COLO829 (cell line): ENCODE measurements around the gene DDX54.
"Not testable (repeated sequence)": the region's sequence is repeated elsewhere in the genome, so short reads cannot be mapped to it uniquely, and the experiment has no call there.

ENCODE experiments used
- DNase-seq: peaks from one replicate; pipeline ENCODE4 v3.0.0; 2012; ENCODE audit warnings: low spot score

DDX54 gene

GRCh38 chr12:113220593-113221180, 35.4 kb upstream of the DDX54 start:
- DNase-seq, result no peak

- DNase-seq, result no peak
Observed at GRCh38 chr12:113216027-113216426, 30.7 kb upstream of the DDX54 start.

GRCh38 chr12:113214895-113215400, 29.7 kb upstream of the DDX54 start:
- DNase-seq, result peak; percentile 96

- no peak for DNase-seq
Observed at GRCh38 chr12:113211160-113211559, 25.9 kb upstream of the DDX54 start.

- DNase-seq, result no peak
Observed at GRCh38 chr12:113208041-113208934, 23.0 kb upstream of the DDX54 start.

GRCh38 chr12:113207613-113208040, 22.3 kb upstream of the DDX54 start:
- no peak for DNase-seq

GRCh38 chr12:113206802-113207201, 21.5 kb upstream of the DDX54 start:
- not testable (repeated sequence) for DNase-seq

- DNase-seq, result no peak
Observed at GRCh38 chr12:113204804-113205203, 19.5 kb upstream of the DDX54 start.

GRCh38 chr12:113203852-113204760, 18.8 kb upstream of the DDX54 start:
- DNase-seq, result no peak

- no peak for DNase-seq
Observed at GRCh38 chr12:113202300-113203075, 17.2 kb upstream of the DDX54 start.

- no peak for DNase-seq
Observed at GRCh38 chr12:113201187-113202177, 16.2 kb upstream of the DDX54 start.

GRCh38 chr12:113200021-113200797, 14.9 kb upstream of the DDX54 start:
- no peak for DNase-seq

- no peak for DNase-seq
Observed at GRCh38 chr12:113198296-113198695, 13.0 kb upstream of the DDX54 start.

GRCh38 chr12:113197518-113198077, 12.3 kb upstream of the DDX54 start:
- no peak for DNase-seq

GRCh38 chr12:113196990-113197389, 11.7 kb upstream of the DDX54 start:
- DNase-seq, result peak; percentile 88

- no peak for DNase-seq
Observed at GRCh38 chr12:113196582-113196981, 11.3 kb upstream of the DDX54 start.

GRCh38 chr12:113195598-113195997, 10.3 kb upstream of the DDX54 start:
- no peak for DNase-seq

GRCh38 chr12:113194971-113195391, 9.7 kb upstream of the DDX54 start:
- no peak for DNase-seq

GRCh38 chr12:113191227-113191626, 5.9 kb upstream of the DDX54 start:
- DNase-seq, result no peak
